GM23338 (cell line): ENCODE data around the gene ITGB3BP. TPM values are rescaled to one million over a fixed set of nuclear protein-coding genes. Genes with fewer than 3 reads are reported as not detected.

ENCODE experiments used
- ATAC-seq: fragments of 200-7000 bp; cut with Tn5 transposase; 3 replicates; pipeline ENCODE4 v1.9.1; 2020
- DNase-seq: peaks from one replicate; pipeline ENCODE4 v3.0.0-alpha.2; 2015; ENCODE audit warnings: low spot score
- H2AFZ ChIP-seq: fragments of 200-600 bp; sonication (generic); 2 replicates; pipeline ENCODE4 v1.8.0; 2016; ENCODE audit warnings: antibody characterized with exemption, mild to moderate bottlenecking, moderate library complexity
- H3F3A ChIP-seq: fragments of 200-600 bp; sonication (generic); replicated peaks from 2 replicates; pipeline ENCODE4 v1.8.0; 2017; ENCODE audit warnings: antibody characterized with exemption, mixed run types, low read depth
- H3K27ac ChIP-seq: fragments of 200-600 bp; sonication (generic); 2 replicates; pipeline ENCODE4 v1.6.1; 2016; ENCODE audit warnings: low read depth
- H3K27me3 ChIP-seq: fragments of 200-600 bp; sonication (generic); 2 replicates; pipeline ENCODE4 v1.8.0; 2016; ENCODE audit warnings: mild to moderate bottlenecking, mixed run types, moderate library complexity; ENCODE audit not compliant: insufficient read depth
- H3K36me3 ChIP-seq: fragments of 200-600 bp; sonication (generic); 2 replicates; pipeline ENCODE4 v1.8.0; 2016; ENCODE audit warnings: mild to moderate bottlenecking; ENCODE audit not compliant: insufficient read depth
- H3K4me1 ChIP-seq: fragments of 200-600 bp; sonication (generic); 2 replicates; pipeline ENCODE4 v1.8.0; 2016; ENCODE audit warnings: mild to moderate bottlenecking, moderate library complexity; ENCODE audit not compliant: insufficient read depth
- H3K4me2 ChIP-seq: fragments of 200-600 bp; sonication (generic); 2 replicates; pipeline ENCODE4 v1.7.1; 2017; ENCODE audit warnings: mixed run types
- H3K4me3 ChIP-seq: fragments of 200-600 bp; sonication (generic); 2 replicates; pipeline ENCODE4 v1.6.1; 2016; ENCODE audit warnings: mixed run types
- H3K79me2 ChIP-seq: fragments of 200-600 bp; sonication (generic); replicated peaks from 2 replicates; pipeline ENCODE4 v1.8.0; 2017; ENCODE audit warnings: mild to moderate bottlenecking; ENCODE audit not compliant: insufficient read depth
- H3K9me2 ChIP-seq: fragments of 200-600 bp; sonication (generic); 2 replicates; pipeline ENCODE4 v1.8.0; 2017; ENCODE audit not compliant: insufficient read depth
- H4K20me1 ChIP-seq: fragments of 200-600 bp; sonication (generic); replicated peaks from 2 replicates; pipeline ENCODE4 v1.8.0; 2017; ENCODE audit warnings: mild to moderate bottlenecking; ENCODE audit not compliant: insufficient read depth
- H3K27ac Mint-ChIP-seq: 2 replicates; pipeline ENCODE4 v1.8.0; 2020; ENCODE audit warnings: inconsistent platforms, mild to moderate bottlenecking, moderate library complexity, mixed read lengths
- H3K27me3 Mint-ChIP-seq: 3 replicates; pipeline ENCODE4 v1.8.0; 2022; ENCODE audit warnings: low read depth, mild to moderate bottlenecking, moderate library complexity, mixed read lengths, inconsistent platforms; ENCODE audit not compliant: insufficient read depth, poor library complexity
- H3K36me3 Mint-ChIP-seq: 3 replicates; pipeline ENCODE4 v1.8.0; 2021; ENCODE audit warnings: low read depth, mild to moderate bottlenecking, inconsistent platforms, moderate library complexity, mixed read lengths
- H3K4me1 Mint-ChIP-seq: 3 replicates; pipeline ENCODE4 v1.8.0; 2020; ENCODE audit warnings: mild to moderate bottlenecking, inconsistent platforms, mixed read lengths
- H3K4me3 Mint-ChIP-seq: 3 replicates; pipeline ENCODE4 v1.8.0; 2021; ENCODE audit warnings: moderate library complexity, mild to moderate bottlenecking, inconsistent platforms, mixed read lengths
- H3K9me3 Mint-ChIP-seq: 3 replicates; pipeline ENCODE4 v1.8.0; 2020; ENCODE audit warnings: moderate library complexity, mild to moderate bottlenecking, inconsistent platforms, mixed read lengths
- CREB1 ChIP-seq: fragments of 250-450 bp; sonication (Bioruptor Pico); IDR thresholded peaks from 2 replicates; pipeline ENCODE4 v1.5.0; 2020; ENCODE audit warnings: low read depth, mild to moderate bottlenecking, moderate library complexity
- ETS1 ChIP-seq: IDR thresholded peaks from 2 replicates; pipeline ENCODE4 v1.6.1; 2016; ENCODE audit warnings: antibody characterized with exemption
- EZH2 ChIP-seq: fragments of 200-600 bp; sonication (generic); IDR thresholded peaks from one replicate; pipeline ENCODE4 v1.8.0; 2017; ENCODE audit warnings: antibody characterized with exemption, mild to moderate bottlenecking, low read depth; ENCODE audit not compliant: unreplicated experiment
- EZH2phosphoT487 ChIP-seq: fragments of 200-600 bp; sonication (generic); IDR thresholded peaks from one replicate; pipeline ENCODE4 v1.8.1; 2018; ENCODE audit warnings: antibody characterized with exemption; ENCODE audit not compliant: unreplicated experiment
- JUNB ChIP-seq: IDR thresholded peaks from one replicate; pipeline ENCODE4 v1.6.1; 2016; ENCODE audit warnings: antibody characterized with exemption; ENCODE audit not compliant: unreplicated experiment
- REST ChIP-seq: IDR thresholded peaks from one replicate; pipeline ENCODE4 v1.6.1; 2018; ENCODE audit warnings: antibody characterized with exemption; ENCODE audit not compliant: unreplicated experiment
- STAT1 ChIP-seq: IDR thresholded peaks from one replicate; pipeline ENCODE4 v1.6.1; 2016; ENCODE audit warnings: antibody characterized with exemption; ENCODE audit not compliant: unreplicated experiment
- ZNF114 ChIP-seq: fragments of 250-450 bp; sonication (Bioruptor Pico); IDR thresholded peaks from 2 replicates; pipeline ENCODE4 v1.5.0; 2020; ENCODE audit warnings: mild to moderate bottlenecking, moderate library complexity
- polyA plus RNA-seq: library from polyadenylated mRNA; unstranded; fragments of >200 nt; fragmentation: Nextera tagmentation; extraction: Ambion mirVana; gene quantifications from 2 replicates; pipeline ENCODE4 v1.2.1, GENCODE V29; 2016
- total RNA-seq: library from RNA; depleted of rRNA; stranded (reverse); fragments of >200 nt; shearing (Covaris generic); gene quantifications from 2 replicates; pipeline ENCODE4 v1.2.3, GENCODE V29; 2014
- TF ChIP-seq, protein P1 (sequence below): fragments of 250-450 bp; sonication (Bioruptor Pico); IDR thresholded peaks from 2 replicates; pipeline ENCODE4 v1.5.0; 2020; ENCODE audit warnings: mild to moderate bottlenecking, moderate library complexity

The ITGB3BP gene
- total and polyA plus RNA-seq, 2 experiments from 2014 or later: 49.4 to 101 TPM

DNA sequence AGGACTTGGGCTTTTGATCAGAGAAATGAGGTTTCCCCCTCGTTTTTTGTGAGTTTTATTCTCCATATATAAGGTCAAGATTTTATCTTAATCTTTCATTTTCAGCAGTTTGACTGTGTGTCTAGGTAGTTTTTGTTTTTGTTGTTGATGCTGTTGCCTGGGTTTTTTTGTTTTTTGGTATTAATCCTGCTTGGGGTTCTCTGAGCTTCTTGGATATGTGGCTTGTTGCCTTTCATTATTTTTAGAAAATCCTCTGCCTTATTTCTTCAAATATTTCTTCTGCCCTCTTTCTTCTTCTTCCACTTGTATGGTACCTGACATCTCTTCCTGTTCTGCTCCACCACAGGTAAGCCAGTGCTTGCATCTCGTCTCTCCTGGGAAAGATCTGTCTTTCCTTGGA is 25.3 kb upstream of the ITGB3BP start (continued):
- TF ChIP-seq ETS1: no peak
- no peak for TF ChIP-seq EZH2phosphoT487
- no peak for TF ChIP-seq REST
- no peak for TF ChIP-seq ZNF114 (CRISPR knock-in tag)

- no peak for DNase-seq
- Mint-ChIP-seq H3K27me3 (peaks cover 2% of the 10 kb centered on the region), H3K27ac (no peak overlapping the region; the same call in 1 of the 2 replicates), H3K4me3 (no peak overlapping the region), H3K36me3 (no peaks in the 10 kb centered on the region), H3K9me3 (no peaks in the 10 kb centered on the region), H3K4me1 (no peaks in the 10 kb centered on the region)
- Histone ChIP-seq H3K27me3 (no peaks in the 10 kb centered on the region), H3K4me3 (no peak overlapping the region), H3K36me3 (no peaks in the 10 kb centered on the region), H3K79me2 (no peaks in the 10 kb centered on the region), H4K20me1 (no peaks in the 10 kb centered on the region), H3F3A (no peaks in the 10 kb centered on the region), H3K4me2 (no peak overlapping the region), H3K4me1 (peaks cover 3% of the 10 kb centered on the region; the same call in 1 of the 2 replicates), H3K9me2 (no peaks in the 10 kb centered on the region), H3K27ac (no peak overlapping the region), H2AFZ (no peak overlapping the region)
- ATAC-seq: no peak
- TF ChIP-seq, protein P1, sequence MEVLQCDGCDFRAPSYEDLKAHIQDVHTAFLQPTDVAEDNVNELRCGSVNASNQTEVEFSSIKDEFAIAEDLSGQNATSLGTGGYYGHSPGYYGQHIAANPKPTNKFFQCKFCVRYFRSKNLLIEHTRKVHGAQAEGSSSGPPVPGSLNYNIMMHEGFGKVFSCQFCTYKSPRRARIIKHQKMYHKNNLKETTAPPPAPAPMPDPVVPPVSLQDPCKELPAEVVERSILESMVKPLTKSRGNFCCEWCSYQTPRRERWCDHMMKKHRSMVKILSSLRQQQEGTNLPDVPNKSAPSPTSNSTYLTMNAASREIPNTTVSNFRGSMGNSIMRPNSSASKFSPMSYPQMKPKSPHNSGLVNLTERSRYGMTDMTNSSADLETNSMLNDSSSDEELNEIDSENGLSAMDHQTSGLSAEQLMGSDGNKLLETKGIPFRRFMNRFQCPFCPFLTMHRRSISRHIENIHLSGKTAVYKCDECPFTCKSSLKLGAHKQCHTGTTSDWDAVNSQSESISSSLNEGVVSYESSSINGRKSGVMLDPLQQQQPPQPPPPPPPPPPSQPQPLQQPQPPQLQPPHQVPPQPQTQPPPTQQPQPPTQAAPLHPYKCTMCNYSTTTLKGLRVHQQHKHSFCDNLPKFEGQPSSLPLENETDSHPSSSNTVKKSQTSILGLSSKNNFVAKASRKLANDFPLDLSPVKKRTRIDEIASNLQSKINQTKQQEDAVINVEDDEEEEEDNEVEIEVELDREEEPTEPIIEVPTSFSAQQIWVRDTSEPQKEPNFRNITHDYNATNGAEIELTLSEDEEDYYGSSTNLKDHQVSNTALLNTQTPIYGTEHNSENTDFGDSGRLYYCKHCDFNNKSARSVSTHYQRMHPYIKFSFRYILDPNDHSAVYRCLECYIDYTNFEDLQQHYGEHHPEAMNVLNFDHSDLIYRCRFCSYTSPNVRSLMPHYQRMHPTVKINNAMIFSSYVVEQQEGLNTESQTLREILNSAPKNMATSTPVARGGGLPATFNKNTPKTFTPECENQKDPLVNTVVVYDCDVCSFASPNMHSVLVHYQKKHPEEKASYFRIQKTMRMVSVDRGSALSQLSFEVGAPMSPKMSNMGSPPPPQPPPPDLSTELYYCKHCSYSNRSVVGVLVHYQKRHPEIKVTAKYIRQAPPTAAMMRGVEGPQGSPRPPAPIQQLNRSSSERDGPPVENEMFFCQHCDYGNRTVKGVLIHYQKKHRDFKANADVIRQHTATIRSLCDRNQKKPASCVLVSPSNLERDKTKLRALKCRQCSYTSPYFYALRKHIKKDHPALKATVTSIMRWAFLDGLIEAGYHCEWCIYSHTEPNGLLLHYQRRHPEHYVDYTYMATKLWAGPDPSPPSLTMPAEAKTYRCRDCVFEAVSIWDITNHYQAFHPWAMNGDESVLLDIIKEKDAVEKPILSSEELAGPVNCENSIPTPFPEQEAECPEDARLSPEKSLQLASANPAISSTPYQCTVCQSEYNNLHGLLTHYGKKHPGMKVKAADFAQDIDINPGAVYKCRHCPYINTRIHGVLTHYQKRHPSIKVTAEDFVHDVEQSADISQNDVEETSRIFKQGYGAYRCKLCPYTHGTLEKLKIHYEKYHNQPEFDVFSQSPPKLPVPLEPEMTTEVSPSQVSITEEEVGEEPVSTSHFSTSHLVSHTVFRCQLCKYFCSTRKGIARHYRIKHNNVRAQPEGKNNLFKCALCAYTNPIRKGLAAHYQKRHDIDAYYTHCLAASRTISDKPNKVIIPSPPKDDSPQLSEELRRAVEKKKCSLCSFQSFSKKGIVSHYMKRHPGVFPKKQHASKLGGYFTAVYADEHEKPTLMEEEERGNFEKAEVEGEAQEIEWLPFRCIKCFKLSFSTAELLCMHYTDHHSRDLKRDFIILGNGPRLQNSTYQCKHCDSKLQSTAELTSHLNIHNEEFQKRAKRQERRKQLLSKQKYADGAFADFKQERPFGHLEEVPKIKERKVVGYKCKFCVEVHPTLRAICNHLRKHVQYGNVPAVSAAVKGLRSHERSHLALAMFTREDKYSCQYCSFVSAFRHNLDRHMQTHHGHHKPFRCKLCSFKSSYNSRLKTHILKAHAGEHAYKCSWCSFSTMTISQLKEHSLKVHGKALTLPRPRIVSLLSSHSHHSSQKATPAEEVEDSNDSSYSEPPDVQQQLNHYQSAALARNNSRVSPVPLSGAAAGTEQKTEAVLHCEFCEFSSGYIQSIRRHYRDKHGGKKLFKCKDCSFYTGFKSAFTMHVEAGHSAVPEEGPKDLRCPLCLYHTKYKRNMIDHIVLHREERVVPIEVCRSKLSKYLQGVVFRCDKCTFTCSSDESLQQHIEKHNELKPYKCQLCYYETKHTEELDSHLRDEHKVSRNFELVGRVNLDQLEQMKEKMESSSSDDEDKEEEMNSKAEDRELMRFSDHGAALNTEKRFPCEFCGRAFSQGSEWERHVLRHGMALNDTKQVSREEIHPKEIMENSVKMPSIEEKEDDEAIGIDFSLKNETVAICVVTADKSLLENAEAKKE (CRISPR knock-in tag): no peak
- no peak for TF ChIP-seq EZH2phosphoT487
- no peak for TF ChIP-seq ETS1
- no peak for TF ChIP-seq CREB1 (CRISPR knock-in tag)
- TF ChIP-seq STAT1: no peak
- TF ChIP-seq JUNB: no peak
- TF ChIP-seq EZH2: no peak
- TF ChIP-seq ZNF114 (CRISPR knock-in tag): no peak
Measured at GRCh38 chr1:63547621-63548294, 24.7 kb upstream of the ITGB3BP start.
